HL-60 (cell line): ENCODE measurements around the gene PCNA.
"Not testable (repeated sequence)": the region's sequence is repeated elsewhere in the genome, so short reads cannot be mapped to it uniquely, and the experiment has no call there.

Experiments
- GABPA ChIP-seq: IDR thresholded peaks from 2 replicates; pipeline ENCODE4 v1.6.1; 2012; ENCODE audit warnings: low read depth
- POLR2AphosphoS5 ChIP-seq: IDR thresholded peaks from 2 replicates; pipeline ENCODE4 v1.6.1; 2012; ENCODE audit warnings: low read depth
- SPI1 ChIP-seq: IDR thresholded peaks from 2 replicates; pipeline ENCODE4 v1.6.1; 2012; ENCODE audit warnings: low read depth, mild to moderate bottlenecking, borderline replicate concordance
- TF ChIP-seq, protein P1 (sequence below): IDR thresholded peaks from 2 replicates; pipeline ENCODE4 v1.6.1; 2012; ENCODE audit warnings: low read depth; ENCODE audit not compliant: insufficient replicate concordance
- TF ChIP-seq, protein P2 (sequence below): IDR thresholded peaks from one replicate; pipeline ENCODE4 v1.5.1; 2011; ENCODE audit warnings: low read length, control low read depth, inconsistent platforms; ENCODE audit not compliant: insufficient read depth

DNA sequence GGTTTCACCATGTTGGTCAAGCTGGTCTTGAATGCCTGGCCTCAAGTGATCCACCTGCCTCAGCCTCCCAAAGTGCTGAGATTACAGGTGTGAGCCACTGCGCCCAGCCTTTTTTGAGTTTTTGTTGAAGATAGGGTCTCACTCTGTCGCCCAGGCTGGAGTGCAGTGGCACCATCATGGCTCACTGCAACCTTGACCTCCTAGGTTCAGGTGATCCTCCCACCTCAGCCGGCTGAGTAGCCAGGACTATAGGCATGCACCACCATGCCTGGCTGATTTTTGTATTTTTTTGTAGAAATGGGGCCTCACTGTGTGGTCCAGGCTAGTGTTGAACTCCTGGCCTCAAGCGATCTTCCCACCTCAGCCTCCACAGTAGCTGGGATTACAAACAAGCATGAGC is 47.8 kb downstream of the PCNA start:
- TF ChIP-seq, protein P1, sequence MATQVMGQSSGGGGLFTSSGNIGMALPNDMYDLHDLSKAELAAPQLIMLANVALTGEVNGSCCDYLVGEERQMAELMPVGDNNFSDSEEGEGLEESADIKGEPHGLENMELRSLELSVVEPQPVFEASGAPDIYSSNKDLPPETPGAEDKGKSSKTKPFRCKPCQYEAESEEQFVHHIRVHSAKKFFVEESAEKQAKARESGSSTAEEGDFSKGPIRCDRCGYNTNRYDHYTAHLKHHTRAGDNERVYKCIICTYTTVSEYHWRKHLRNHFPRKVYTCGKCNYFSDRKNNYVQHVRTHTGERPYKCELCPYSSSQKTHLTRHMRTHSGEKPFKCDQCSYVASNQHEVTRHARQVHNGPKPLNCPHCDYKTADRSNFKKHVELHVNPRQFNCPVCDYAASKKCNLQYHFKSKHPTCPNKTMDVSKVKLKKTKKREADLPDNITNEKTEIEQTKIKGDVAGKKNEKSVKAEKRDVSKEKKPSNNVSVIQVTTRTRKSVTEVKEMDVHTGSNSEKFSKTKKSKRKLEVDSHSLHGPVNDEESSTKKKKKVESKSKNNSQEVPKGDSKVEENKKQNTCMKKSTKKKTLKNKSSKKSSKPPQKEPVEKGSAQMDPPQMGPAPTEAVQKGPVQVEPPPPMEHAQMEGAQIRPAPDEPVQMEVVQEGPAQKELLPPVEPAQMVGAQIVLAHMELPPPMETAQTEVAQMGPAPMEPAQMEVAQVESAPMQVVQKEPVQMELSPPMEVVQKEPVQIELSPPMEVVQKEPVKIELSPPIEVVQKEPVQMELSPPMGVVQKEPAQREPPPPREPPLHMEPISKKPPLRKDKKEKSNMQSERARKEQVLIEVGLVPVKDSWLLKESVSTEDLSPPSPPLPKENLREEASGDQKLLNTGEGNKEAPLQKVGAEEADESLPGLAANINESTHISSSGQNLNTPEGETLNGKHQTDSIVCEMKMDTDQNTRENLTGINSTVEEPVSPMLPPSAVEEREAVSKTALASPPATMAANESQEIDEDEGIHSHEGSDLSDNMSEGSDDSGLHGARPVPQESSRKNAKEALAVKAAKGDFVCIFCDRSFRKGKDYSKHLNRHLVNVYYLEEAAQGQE, result not testable (repeated sequence)
- TF ChIP-seq, protein P2, sequence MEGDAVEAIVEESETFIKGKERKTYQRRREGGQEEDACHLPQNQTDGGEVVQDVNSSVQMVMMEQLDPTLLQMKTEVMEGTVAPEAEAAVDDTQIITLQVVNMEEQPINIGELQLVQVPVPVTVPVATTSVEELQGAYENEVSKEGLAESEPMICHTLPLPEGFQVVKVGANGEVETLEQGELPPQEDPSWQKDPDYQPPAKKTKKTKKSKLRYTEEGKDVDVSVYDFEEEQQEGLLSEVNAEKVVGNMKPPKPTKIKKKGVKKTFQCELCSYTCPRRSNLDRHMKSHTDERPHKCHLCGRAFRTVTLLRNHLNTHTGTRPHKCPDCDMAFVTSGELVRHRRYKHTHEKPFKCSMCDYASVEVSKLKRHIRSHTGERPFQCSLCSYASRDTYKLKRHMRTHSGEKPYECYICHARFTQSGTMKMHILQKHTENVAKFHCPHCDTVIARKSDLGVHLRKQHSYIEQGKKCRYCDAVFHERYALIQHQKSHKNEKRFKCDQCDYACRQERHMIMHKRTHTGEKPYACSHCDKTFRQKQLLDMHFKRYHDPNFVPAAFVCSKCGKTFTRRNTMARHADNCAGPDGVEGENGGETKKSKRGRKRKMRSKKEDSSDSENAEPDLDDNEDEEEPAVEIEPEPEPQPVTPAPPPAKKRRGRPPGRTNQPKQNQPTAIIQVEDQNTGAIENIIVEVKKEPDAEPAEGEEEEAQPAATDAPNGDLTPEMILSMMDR, result not testable (repeated sequence)
- TF ChIP-seq POLR2AphosphoS5, GABPA, SPI1: not testable (repeated sequence)
